HG02642 (cell line): Measurements from ENCODE around the gene ASPM.
"Not testable (repeated sequence)": the region's sequence is repeated elsewhere in the genome, so short reads cannot be mapped to it uniquely, and the experiment has no call there.

ENCODE experiments used
- ATAC-seq: cut with Tn5 transposase; IDR thresholded peaks from one replicate; pipeline ENCODE4 v1.9.1; 2021; ENCODE audit warnings: mild to moderate bottlenecking; ENCODE audit not compliant: unreplicated experiment, poor library complexity

ASPM gene

DNA sequence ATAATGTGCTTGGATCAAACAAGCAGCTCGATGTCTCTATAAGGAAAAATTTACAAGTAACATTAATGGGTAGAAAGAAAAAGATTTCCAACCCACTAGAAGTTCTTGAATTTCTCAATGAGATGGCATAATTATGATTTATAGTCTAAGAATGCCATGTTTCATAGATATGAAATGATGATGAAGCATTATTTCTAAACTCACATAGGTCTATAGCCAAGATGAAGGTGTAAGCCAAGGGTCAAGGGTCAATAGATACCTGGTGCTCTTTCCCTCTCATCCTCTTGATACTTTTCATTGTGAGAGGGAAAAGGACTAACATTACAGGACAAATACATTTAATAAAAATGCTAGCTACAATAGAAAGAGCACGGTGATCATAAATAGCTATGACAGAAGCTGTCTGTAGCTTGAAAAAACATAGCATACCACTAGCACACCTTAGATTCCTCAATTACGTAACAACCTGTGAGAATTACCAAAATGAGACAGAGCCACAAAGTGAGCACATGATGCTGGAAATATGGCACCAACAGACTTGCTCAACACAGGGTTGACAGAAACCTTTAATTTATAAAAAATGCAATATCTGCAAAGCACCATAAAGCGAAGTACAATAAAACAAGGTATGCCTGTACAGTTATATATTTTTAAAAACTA, 53.1 kb downstream of the ASPM start:
- no peak for ATAC-seq

DNA sequence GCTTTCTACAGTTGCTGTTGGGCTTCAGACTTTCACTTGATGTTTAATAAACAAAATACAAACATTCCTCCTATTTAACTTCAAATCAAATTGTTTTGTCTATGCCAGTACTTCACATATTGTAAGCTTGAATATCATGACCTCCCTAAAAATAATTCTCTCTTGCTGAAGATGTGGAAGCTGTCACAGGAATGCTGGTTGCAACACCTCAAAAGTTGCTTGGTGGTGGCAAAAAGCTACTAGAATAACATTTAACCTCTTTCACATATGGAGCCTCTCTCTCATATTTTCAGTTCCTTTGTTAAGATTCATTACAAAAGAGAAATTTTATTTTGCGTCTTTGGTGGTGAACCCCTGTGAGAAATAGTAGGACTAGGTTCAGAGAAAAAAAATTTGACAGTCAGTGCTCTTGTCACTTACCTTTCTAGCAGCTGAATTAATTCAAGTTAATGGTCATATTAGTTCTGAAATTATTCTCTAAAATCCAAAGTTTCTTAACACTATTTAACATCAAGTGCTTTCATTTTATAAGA, 53.9 kb downstream of the ASPM start:
- ATAC-seq = no peak

DNA sequence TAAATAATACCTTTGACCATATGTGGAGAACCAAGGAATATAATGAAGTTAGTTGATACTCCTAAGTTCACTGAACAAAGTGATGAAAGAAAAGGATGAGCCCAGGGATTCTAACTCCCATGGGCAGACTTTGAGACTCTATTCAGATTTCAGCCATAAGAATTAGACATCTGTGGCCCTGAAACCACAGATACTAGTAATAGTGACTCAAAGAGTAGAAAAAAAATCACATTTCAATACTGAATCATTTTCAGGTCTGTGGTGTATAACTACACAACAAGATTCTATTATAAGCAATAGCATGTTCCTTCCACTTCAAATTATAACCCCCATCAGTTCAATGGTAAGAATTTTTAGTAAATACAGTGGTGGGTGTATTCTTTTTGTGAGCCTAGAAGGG, 63.0 kb downstream of the ASPM start:
- no peak for ATAC-seq

DNA sequence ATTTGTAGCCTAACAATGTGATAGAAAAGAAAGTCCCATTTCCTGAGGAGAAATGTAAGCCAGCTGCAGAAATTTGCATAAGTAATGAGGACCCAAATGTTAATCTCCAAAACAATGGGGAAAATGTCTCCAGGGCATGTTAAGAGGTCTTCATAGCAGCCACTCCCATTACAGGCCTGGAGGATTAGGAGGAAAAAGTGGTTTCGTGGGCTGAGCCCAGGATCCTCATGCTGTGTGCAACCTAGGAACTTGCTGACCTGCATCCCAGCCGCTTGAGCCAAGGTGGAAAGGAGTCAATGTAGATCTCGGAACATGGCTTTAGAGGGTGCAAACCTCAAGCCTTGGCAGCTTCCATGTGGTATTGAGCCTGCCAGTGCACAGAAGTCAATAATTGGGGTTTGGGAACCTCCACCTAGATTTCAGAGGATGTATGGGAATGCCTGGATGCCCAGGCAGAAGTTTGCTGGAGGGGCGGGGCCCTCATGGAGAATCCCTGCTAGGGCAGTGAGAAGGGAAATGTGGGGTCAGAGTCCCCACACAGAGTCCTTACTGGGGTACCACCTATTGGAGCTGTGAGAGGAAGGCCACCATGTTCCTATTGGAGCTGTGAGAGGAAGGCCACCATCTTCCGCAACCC, 65.2 kb downstream of the ASPM start:
- no peak for ATAC-seq

DNA sequence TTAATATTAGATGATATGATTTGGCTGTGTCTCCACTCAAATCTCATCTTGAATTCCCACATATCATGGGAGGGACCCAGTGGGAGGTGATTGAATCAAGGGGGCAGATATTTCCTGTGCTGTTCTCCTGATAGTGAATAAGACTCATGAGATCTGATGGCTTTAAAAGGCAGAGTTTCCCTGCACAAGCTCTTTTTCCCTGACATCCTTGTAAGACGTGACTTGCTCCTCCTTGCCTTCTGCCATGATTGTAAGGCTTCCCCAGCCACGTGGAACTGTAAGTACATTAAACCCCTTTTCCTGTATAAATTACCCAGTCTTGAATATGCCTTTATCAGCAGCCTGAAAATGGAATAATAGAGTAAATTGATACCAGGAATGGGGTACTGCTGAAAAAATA, 66.1 kb downstream of the ASPM start:
- no peak for ATAC-seq

DNA sequence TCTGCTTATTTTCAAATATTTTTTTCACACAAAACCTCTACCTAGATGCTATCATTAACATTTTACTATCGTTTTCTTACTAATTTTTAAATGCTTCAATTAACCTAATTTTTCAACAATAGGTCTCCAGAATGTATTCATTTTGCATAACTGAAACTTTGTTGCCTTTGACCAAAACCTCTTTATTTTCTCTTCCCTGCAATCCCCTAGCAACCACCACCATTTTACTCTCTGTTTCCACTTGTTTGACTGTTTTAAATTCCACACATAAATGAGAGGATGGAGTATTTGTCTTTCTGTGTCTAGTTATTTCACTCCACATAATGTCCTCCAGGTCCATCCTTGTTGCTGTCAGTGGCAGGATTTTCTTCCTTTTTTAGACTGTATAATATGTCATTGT, 69.9 kb downstream of the ASPM start:
- ATAC-seq = no peak

DNA sequence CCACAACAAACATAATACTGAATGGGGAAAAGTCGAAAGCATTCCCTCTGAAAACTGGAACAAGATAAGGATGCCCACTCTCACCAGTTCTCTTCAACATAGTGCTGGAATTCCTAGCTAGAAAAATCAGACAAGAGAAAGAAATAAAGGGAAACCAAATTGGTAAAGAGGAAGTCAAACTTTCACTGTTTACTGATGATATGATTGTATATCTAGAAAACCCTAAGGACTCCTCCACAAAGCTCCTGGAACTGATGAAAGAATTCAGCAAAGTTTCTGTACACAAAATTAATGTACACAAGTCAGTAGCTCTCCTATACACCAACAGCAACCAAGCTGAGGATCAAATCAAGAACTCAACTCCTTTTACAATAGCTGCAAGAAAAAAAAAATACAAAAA, 72.5 kb downstream of the ASPM start:
- no peak for ATAC-seq

DNA sequence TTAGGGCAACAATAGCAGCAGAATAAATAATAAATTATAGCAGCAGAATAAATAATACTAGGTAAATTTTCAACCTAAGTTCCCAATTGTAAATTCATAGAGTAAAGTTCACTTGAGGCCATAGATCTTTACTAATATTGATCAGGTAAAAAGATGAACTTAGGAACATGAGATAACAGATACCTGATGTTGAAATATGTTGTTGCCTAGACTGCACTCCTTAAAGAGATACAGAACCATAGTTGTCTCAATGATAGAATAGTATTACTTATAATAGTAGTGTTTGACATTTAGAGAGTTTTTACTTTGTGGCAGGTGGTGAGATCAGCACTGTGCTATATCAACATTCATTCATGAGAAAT, 79.0 kb downstream of the ASPM start:
- no peak for ATAC-seq

DNA sequence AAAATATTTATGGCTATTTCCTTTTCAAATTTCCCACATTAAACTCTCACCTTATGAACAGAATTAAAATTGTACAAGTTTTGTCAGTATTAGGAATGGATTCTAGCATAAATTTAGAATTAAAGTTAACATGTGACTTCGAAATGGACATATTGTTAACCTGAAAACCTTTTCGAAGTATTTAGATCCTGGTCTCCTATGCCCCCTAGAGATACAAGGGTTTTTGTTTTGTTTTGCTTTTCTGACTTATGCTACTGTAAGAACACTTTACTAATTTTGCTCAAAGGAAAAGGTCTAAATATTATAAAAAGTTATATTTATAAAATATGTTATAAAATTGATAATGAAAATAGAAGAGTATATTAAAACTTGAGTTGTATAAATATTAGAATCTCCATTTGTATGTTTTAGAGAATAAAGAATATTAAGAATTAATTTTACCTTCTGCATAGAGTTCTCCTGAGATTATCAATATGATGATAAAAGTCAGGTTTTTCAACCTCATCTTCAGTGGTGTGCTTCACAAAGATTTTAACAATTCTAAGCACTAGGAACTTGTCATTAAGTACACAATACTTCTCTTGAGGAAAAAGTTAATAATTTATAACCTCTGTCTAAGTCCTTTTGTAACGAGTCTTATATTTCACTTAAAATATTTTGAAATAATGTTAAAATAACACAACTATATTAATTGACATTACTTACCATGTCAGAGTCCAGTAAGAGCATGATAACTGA, 79.6 kb downstream of the ASPM start, which contains the start of gene F13B:
TSS of gene F13B (minus strand) at position 542 of the 738 bp plus-strand sequence. CDS start at position 505, 37 bp downstream.
- ATAC-seq = no peak

DNA sequence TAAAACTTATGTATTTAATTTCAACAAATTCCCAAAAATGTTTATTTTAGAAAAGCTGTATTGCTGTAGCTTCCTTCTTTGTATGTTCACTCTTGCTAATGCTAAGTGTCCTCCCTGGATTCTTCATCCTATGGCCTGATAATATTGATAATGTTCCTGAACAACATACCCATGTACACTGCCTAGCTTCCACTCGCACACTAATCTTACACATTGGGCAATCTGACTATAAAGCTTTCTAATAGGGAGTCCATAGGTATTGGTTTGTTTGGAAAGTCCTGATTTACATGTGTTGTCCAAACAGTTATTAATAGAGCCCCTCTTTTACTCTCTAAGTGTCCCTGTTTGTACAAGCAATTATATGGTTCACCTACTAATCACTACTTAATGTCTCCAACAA, 80.2 kb downstream of the ASPM start:
- no peak for ATAC-seq

DNA sequence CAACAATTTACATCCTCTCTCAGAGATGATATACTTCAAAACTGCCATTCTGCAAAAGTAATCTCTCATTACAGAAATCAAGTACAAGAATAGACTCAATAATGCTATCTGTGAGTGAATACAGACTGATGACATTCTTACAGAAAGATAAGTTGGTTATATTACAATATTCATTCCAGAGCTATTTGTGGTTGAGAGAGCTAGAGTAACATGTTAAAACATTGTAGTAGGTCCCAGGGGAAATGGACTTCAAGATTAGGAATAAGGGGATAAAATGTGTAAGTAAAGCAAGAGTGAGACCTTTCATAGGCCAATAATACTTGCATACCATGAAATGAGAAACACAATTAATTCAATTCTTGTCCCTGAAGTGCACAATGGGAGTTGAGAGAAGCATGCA, 80.9 kb downstream of the ASPM start:
- no peak for ATAC-seq

DNA sequence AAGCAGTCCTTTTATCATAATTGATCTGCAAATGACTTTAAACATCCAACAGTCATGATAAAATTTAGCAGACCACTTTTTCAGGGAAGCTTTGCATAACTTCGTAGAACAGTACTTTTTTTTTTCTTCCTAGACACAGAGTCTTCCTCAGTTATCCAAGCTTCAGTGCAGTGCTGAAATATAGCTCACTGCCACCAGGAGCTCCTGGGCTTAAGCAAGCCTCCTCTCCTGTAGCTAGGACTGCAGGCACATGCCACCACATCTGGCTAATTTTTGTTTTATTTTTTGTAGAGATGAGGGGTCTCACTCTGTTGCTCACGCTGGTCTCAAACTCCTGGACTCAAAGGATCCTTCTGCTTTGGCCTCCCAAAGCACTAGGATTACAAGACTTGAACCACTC, 83.3 kb downstream of the ASPM start:
- ATAC-seq = peak; percentile 32

DNA sequence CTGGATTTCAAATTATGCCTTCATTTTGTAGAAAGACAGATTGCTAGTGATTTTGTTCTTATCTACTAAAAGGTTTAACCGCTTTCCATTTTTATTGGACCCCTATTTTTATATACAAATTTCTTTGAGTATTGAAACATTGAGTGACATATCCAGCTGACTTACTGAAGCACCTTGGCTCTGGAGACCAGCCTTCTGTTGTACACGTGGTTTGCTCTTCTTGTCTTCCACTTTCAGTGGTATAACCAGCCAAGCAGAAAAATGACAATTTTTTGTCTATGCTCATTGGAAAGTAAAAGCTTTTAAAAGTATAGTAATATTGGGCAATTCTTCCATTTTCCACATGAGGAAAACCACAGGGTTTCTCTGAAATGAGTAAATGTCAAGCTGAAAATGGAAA, 83.8 kb downstream of the ASPM start:
- peak; percentile 93 for ATAC-seq

DNA sequence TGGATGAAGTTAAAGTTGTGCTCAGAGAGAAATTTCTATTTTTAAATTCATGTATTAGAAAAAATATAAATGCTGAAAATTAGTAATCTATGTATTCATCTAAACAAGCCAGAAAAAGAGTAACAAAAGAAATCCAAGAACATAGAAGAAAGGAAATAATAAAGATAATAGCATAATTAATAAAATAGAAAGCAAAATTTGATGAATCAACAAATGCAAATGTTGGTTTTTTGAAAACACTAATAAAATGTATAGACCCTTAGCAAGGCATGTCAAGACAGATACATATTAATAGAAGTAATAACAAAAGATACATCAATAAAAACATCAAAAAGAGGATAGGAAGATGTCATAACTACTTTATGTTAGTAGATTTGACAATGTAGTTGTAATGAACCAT, 97.4 kb downstream of the ASPM start:
- ATAC-seq = no peak

DNA sequence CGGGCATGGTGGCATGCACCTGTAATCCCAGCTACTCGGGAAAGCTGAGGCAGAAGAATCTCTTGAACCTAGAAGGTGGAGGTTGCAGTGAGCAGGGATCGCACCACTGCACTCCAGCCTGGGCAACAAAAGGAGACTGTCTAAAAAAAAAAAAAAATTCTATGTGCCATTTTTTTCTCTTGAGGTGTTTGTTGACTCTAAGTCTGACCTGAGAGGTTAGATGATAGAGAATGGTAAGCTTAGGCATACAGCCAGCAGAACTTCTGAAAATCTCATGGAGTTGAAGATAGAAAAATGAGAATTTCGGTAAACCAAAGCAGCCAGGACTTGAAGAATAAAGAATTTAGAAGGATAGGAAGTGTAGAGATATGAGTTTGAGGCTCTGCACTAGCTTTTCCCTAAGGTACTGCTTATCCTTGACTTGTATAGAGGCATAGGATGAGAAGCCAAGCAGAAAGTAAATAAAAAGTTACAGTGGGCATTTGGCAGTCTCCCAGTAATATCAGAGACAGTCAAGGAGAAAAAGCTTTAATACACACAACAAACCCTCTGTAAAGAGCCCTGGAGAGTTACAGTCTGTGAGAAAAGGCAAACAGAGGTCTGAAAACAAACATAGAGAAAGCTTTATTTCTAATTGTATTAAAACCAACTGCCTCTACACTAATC, 103.7 kb downstream of the ASPM start:
- no peak for ATAC-seq

DNA sequence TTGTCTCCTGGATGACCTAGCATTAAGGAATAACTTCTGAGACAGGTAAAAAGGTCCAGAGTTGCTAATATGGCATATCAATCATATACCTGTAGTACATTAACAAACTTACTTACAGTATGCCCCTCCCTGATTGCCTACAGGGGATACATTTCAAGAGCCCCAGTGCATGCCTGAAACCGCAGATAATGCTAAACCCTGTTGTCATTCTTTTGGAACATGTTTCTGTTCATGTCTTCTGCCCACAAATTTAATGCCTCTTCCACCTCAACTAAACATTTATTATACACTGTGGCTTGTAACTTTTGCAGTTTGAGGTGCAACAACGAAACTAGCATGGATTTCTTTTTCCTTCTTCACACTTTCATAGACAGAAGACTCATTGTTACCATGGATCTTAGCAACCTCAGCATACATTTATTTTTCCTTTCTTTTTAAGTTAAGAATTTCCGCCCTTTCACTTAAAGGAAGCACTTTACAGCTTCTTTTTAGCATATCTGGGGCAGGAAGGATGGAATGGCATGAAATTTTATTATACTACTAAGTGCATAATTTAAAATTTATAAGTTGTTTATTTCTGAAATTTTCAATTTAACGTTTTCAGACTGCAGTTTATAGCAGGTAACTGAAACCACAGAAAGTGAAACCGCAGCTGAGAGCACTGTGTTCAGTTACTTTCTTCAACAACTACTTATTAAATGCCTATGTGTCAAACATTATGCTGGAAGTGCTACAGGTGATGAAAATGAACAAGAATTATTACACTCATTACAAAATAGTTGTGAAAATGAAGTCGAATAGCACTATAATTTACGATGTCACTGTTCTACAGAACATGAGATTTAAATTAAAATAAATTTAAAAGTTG, 104.7 kb downstream of the ASPM start:
- peak; percentile 65 for ATAC-seq

DNA sequence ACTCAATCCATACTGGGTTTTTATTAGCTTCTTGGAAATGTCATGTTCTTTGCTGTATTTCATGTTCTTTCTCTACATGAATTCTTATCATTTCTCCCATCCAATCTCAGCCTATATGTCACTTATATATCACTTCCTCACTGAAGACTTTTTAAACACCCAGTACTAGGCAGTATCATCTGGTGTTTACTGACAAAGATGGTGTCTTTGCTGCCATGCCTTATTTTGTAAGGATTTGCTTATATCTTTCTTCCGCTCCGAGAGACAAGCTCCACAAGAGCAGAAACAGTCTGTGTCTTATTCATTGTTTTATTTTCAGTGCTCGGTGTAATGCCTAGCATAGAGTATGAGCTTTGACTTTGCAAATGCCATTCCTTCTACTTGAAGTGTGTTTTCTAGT, 109.6 kb downstream of the ASPM start:
- ATAC-seq = no peak

DNA sequence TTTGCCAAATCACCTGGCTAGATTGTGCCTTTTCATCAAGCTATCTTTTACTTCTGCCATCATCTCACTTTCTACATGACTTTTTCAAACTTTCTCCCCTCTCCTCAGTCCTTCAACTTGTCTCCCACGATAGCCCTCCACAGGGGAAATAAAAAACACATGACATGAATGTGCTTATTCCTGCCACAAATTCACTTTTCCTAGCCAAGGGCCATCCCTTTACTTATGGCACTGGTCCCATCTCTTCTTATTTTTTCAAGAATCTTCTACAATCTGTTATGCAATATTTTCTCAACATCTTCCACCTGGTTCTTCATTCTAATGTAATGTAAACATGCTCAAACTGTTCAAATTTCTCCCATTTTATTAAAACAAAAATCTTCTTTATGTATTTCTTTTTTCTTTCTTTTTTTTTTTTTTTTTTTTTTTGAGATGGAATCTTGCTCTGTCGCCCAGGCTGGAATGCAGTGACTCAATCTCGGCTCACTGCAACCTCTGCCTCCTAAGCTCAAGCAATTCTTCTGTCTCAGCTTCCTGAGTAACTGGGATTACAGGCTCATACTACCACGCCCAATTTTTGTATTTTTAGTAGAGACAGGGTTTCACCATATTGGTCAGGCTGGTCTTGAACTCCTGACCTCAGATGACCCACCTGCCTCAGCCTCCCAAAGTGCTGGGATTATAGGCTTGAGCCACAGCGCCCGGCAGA, 111.7 kb downstream of the ASPM start:
- not testable (repeated sequence) for ATAC-seq
